Measurements from ENCODE around the gene PSORS1C2. TPM values are rescaled to one million over a fixed set of nuclear protein-coding genes. Genes with fewer than 3 reads are reported as not detected.

The PSORS1C2 gene
- total RNA-seq, 1 donor from 2014 or later: not detected

DNA sequence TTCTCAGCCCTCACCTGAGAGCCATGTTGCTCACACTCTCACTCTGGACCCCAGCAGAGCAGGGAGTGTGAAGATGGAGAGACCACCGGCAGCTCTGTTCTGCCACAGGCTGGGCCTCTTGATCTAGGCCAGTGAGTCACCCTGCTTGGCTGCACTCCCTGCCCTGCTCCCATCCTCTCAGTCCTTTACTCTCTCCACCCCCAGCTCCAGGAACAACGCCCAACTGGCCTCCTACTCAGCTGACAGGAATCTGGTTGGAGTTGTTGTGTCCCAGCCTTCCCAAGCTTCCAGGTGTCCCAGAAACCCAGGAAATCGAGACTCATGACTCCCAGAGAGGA lies 24.4 kb downstream of the PSORS1C2 start, which contains the start of gene PSORS1C1:
PSORS1C1 (plus strand) TSS at position 260 of the 338 bp plus-strand sequence. CDS start 14,833 bp downstream, outside the sequence.
- DNase-seq (ENCODE audit: low read depth in 2 of 2): peak in 1 of 2 donors; percentile 86

DNA sequence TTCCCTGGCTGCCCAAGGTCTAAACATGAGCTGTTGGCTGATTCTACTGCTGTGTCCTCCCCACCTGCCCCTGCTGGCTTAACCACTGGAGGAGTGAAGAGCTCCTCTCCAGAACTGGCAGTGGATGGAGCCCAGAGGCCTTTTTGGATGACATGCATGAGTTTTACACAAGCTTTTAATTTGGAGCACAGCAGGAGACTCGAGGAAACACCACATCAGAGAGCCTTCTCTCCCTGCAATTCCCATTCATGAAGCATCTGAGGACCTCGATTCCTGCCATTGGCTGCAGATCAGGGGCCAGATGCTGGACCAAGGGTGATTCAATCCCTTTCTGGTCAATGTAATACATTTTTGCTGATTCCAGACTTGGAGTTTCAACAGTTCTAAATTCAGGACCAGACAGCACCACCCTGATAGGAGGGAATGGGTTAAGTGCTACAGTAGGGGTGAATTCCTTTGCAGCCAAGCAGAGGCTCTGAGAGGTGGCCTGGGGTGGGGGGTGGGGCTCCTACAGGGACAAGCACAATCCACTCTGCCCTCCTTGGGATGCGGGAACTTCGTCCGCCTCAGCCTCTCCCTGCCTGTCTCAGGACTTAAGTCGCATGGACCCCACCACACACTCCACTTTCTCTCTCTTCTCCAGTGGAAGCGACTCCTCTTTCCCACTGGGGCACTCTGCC lies 24.9 kb downstream of the PSORS1C2 start:
- no peak for DNase-seq (ENCODE audit: low read depth in 2 of 2)

DNA sequence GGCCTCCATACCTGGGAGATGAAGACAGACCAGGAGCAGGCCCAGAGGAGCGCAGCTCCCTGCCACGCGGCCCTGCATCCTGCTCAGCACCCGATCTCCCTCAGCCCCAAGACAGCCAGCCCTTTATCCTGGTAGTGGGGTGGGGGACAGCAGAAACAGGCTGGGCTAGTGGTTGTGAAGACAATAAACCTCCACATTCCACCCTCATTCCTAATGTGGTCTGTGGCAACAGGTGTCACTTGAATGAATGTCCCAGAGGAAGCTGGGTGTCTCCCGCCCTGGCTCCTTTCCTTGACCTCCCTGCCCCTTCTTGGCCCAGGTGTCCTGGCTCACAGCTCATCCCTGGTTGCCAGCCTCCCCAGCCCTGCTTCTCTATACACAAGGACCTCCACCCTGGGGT lies 26.4 kb downstream of the PSORS1C2 start, which contains the start of gene C6orf15:
C6orf15 (minus strand) TSS at position 98 of the 400 bp plus-strand sequence; CDS start at position 78, 20 bp downstream.
- DNase-seq (ENCODE audit: low read depth in 2 of 2): no peak

DNA sequence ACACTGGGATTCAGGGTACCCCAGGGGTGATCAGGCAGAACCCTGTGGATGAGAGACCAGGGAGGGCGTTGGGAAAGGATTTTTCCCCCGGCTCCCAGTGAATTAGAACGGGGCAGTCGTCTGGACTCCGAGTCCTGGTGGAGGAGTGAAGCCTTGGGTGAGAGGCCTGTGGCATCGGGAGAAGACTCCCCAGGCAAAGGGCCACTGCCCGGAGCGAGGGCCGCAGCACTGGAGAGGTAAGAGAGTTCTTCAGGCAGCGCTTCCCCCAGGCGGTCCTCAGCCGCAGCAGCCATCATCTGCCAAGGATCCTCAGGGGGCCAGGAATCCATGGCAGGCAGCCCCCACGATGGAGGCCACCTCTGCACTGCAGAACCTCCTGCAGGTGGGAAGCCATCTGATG lies 27.2 kb downstream of the PSORS1C2 start:
- no peak for DNase-seq (ENCODE audit: low read depth in 2 of 2)

DNA sequence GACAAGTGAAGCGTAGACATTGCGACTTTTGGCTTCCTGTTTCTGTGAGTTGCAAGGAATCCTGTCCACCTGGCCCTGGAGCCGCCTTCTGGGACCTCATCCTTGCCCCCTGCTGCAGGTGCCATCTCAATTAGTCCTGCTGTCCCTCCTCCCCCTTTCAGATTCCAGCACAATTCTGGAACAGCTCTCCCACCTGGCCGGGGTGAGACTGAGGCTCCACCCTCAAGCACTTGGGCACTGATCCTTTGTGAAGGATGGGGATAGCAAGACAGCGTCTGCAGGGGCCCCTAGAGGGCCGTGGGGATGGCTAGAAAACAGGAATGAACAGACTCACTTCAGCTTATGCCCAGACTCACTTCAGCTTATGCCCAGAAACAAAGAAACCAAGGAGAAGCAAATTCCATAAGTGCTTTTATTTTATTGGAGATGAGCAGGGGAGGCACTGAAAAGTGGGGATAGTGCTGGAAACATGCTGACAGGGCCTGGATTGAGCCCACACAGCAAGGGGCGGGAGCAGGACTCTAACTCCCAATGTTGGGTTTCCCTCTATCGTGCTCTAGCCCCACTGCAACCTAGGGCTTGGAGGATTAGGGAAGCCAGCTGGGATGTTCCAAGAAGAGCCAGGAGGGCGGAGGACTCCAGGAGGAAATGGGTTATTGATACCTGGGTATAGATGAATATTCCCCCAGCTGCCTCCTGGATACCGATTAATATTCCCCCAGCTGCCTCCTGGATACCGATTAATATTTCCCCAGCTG lies 27.9 kb downstream of the PSORS1C2 start:
- DNase-seq (ENCODE audit: low read depth in 2 of 2): no peak

DNA sequence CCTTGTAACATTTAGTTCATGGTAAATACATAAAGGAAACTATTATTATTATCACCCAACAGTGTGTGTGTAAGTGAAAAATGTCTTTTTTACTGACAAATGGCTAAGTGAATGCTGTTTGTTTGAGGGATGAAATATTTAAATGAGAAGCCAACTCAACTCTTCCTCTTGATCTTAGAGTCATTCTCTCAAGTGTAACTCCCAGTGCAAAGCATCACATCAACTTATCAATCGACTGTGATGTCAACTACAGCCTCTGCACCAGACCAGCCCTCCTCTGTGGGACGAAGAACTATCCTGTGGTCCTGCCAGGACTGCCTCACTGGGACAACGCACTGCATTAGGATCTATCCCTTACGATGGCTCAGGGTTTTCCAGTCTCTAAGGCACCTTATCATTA lies 31.8 kb downstream of the PSORS1C2 start:
- no peak for DNase-seq (ENCODE audit: low read depth in 2 of 2)

DNA sequence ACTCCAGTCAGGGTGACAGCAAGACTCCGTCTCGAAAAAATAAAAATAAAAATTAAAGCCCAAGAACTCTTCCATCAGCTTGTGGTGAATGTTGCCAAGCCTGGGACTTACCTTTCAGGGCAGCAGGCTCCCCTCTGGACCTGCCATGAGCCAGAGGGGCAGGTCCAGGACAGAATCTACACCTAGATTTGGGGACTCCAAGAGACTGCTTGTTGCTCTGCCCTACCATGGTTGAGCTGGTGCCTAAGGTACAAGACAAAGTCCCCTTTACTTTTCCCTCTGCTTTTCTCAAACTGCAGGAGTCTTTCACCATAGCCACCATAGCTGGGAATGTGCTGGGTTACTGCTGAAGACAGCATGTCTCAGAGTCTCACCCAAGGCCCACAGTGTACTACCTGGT lies 35.7 kb downstream of the PSORS1C2 start:
- DNase-seq (ENCODE audit: low read depth in 2 of 2): no peak

DNA sequence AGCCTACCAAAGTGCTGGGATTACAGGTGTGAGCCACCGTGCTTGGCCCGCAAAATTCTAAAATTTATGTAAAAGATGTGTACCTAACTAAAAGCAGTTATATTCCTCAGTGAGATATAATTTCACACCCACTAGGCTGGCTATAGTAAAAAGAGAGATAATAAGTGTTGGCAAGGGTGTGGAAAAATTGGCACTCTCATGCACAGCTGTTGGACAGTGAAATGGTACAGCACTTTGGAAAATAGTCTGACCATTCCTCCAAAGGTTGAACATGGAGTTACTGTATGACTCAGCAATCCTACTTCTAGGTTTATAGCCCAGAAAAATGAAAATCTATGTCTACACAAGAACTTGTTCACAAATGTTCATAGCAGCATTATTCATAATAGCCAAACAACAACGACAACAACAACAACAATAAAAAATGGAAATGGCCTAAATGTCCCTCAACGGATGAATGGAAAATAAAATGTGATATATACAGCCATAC lies 40.4 kb downstream of the PSORS1C2 start:
- no peak for DNase-seq (ENCODE audit: low read depth in 2 of 2)

DNA sequence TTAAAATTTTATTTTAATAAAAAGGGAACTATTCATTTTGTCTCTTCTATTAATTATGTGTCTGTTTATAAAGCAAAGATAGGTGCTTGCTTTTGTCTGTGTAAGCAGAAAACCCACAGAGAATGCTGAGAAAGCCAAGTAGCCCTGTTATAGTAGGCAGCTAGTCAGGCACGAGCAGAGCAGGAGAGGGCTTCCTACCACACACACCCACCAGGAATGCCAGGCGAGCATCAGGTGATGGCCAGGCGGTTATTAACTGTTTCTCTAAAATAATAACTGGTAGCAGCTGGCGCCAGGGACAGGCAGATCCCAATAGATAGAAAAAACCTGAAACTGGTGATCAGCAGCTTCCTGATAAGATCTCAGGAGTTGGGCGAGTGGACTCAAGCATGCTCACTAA lies 42.2 kb downstream of the PSORS1C2 start:
- DNase-seq (ENCODE audit: low read depth in 2 of 2): no peak

DNA sequence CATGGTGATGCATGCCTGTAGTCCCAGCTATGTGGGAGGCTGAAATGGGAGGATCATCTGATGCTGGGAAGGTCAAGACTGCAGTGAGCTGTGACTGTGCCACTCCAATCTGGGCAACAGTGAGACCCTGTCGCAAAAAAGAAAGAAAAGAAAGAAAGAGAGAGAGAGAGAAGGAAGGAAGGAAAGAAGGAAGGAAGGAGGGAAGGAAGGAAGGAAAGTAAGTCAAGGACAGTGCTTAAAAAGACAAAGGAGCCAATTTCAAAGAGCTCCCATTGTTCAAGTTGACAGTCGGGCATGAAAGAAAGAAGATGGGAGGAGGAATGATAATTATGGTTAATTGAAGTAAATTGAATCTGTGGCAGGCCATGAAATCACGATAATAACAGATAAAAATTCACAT lies 42.7 kb downstream of the PSORS1C2 start:
- DNase-seq (ENCODE audit: low read depth in 2 of 2): no peak

DNA sequence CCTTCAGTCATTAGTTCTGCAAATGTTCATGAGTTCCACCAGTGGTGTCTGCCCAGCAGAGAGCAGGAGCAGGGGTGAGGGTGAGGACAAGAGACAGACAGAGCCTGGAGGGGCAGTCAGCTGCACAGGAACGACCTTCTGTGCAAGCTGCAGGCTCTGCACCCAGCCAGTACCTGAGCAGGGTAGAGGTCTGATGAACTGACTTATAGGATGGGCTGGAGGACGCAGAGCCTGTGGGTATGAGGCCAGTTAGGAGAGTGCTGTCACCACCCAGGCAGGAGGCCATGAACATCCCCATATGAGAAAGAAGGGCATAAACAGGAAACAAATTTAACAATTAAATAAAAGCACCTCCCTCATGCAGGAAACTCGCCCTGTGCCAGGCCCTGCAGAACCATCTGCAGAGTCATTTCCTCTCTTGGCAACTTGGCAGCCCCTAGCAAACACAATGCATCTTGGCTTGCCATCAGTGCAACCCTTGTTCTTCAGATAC lies 44.4 kb downstream of the PSORS1C2 start:
- DNase-seq (ENCODE audit: low read depth in 2 of 2): peak; percentile 60 to 86

DNA sequence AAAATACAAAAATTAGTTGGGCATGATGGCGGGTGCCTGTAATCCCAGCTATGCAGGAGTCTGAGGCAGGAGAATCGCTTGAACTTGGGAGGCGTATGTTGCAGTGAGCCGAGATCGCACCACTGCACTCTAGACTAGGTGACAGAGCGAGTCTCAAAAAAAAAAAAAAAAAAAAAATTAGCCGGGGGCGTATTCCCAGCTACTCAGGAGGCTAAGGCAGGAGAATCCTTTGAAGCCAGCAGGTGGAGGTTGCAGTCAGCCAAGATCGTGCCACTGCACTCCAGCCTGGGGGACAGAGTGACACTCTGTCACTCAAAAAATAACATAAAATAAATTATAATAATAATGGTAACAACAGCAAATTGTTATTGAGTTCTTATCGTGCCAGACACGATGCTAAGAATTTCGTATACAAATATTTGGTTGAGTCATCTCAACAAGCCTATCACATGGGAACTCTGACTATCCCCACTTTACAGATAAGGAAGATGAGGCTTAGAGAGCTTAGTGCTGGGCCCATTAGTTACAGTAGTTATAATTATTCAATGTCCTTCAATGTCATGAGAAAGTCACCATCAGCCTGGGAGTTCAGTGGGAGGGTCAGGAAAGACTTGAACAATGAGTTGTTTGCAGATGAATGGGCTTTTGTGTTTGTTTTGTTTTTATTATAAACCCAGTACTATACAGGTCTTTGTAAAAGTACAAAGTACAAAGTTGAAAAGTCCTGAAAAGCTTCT lies 45.9 kb downstream of the PSORS1C2 start:
- peak in 1 of 2 donors; percentile 77 for DNase-seq (ENCODE audit: low read depth in 2 of 2)

DNA sequence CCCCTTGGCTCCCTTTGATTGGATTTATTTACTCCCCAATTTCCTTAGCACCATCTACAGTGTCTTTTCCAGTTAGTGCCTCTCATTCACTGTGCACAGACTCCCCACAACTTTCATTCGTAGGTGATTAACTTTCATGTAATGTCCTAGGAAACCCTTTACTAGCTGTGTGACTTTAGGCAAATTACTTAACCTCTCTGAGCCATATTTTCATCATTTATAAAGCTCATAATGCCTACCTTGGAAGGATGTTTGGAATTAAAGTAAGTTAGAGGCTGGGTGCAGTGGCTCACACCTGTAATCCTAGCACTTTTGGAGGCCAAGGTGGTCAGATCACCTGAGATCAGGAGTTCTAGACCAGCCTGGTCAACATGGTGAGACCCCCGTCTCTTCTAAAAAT lies 46.6 kb downstream of the PSORS1C2 start:
- no peak for DNase-seq (ENCODE audit: low read depth in 2 of 2)

DNA sequence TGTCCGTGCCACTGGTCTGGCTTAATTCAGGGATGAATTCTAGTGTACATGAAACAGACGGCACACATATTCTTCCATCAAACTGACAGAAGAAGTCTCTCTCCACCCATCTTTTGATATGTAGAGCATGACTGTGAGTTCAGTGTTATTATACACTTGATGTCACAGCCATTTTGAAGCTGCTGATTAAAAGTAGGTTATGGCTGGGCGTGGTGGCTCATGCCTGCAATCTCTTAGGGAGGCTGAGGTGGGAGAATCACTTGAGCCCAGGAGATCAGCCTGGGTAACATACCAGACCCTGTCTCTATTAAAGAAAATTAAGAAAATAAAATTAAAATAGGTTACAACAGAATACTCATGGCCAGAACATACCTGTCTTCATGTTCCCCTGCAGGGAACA lies 47.2 kb downstream of the PSORS1C2 start:
- no peak for DNase-seq (ENCODE audit: low read depth in 2 of 2)

DNA sequence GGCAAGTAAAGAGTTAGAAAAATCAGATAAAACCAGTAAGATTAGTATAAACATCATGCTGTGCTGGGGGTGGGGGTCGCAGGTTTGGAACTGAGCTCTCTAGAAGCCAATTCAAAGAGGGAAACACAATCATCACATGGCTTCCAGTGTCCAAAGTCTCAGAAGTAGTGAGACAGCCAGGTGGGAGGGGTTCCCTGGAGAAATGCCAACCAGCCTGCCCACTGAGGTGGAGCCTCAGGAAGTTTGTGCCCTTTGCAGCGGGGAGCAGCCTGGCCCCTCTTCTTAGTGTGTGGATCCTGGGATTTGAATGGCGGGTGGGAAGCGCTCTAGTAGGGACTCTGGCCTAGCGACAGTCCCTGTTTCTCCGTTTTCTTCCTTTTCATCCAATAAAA lies 47.9 kb downstream of the PSORS1C2 start:
- no peak for DNase-seq (ENCODE audit: low read depth in 2 of 2)

DNA sequence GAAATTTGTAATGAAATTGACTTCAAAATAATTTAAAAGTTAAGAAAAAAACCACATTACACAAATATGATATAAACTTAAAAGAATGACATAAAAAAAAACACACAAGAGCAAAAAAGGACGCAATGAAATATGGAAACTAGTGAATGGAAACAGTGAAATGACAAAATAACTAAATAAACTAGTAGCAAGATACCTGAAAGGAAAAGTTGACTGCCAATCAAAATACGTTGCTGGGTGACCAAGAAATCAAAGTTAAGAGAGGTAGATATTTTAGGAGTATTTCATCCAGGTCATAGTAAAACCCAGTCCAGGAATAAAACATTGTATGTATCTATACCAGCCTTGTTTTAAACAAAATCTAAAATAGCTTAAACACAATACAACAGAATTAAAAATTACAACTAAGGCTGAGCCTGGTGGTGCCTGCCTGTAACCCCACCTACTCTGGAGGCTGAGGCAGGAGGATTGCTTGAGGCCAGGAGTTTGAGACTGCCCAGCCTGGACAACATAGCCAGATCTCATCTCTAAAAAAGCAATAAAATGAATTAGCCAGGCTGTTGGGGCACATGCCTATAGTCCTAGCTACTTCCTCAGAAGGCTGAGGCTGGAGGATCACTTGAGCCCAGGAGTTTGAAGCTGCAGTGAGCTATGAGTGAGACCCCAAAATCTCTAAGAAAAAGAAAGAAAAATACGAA lies 48.4 kb downstream of the PSORS1C2 start:
- DNase-seq (ENCODE audit: low read depth in 2 of 2): no peak

Other genes with a start within 250 kb of the PSORS1C2 start
- 10.4 and 13.7 TPM in 2 replicates for gene GTF2H4, start 230.9 kb downstream of the PSORS1C2 start, total RNA-seq
- gene VARS2, start 224.8 kb downstream of the PSORS1C2 start, total RNA-seq: 11.1 and 16.6 TPM in 2 replicates
- not detected in 2 replicates for gene SFTA2, start 206.9 kb downstream of the PSORS1C2 start, total RNA-seq
- not detected in 2 replicates for gene MUCL3, start 198.1 kb downstream of the PSORS1C2 start, total RNA-seq
- gene MUC21, start 155.3 kb downstream of the PSORS1C2 start, total RNA-seq: not detected in 2 replicates
- not detected in 2 replicates for gene MUC22, start 128.6 kb downstream of the PSORS1C2 start, total RNA-seq
- gene C6orf15, start 26.5 kb downstream of the PSORS1C2 start, total RNA-seq: not detected in 2 replicates
- 3.7 and 3.8 TPM in 2 replicates for gene PSORS1C1, start 24.3 kb downstream of the PSORS1C2 start, total RNA-seq
- under 0.01 TPM in 1 of 2 replicates, not detected in the other for gene CDSN, start 18.6 kb downstream of the PSORS1C2 start, total RNA-seq
- 11.1 and 11.8 TPM in 2 replicates for gene CCHCR1, start 18.7 kb upstream of the PSORS1C2 start, total RNA-seq
- gene TCF19, start 19.5 kb upstream of the PSORS1C2 start, total RNA-seq: 12.8 and 21.7 TPM in 2 replicates
- gene POU5F1, start 31.6 kb upstream of the PSORS1C2 start, total RNA-seq: not detected in 2 replicates
- 60.7 and 160 TPM in 2 replicates for gene HLA-C, start 133.0 kb upstream of the PSORS1C2 start, total RNA-seq
- 258 and 476 TPM in 2 replicates for gene HLA-B, start 218.1 kb upstream of the PSORS1C2 start, total RNA-seq